ENCODE results near the gene FN3K.

Gene FN3K

DNA sequence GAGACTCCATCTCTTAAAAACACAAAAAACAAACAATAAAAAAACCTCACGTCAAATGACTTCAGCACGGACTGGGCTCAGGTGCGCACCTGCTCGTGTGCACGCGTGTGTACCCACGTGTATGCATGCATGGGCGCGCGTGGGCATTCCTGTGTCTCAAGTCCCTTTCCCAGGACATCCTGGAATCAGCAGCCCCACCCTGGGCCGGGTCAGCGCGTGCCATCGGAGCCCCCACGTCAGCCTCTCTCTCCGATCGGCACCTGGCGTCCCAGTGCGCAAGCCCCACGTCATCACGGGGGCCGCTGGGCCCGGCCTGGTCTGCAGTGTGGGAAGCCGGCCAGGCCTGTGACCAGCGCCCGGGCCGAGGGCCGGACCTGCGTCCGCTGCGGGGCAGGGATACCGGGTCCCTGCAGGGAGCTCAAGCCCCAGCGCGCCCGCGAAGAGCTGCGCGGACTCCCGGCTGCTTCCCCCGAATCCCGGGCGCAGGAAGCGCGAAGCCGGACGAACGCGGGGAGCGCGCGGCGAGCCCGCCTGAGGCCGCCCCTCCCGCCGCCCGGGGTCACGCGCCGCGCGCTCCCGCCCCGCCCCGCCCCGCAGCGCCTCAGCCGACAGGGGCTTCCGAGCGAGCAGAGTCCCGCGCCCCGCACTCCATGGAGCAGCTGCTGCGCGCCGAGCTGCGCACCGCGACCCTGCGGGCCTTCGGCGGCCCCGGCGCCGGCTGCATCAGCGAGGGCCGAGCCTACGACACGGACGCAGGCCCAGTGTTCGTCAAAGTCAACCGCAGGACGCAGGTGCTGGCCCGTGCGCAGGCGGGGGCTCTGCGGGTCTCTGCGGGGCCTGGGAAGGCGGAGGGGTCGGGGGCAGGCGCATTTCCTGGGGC lies at the start of gene FN3K:
TSS of gene FN3K (plus strand) at position 629 of the 880 bp plus-strand sequence. CDS start at position 651, 22 bp downstream.
- peak in 1 of 2 experiments; percentile 45 for DNase-seq

- no peak for DNase-seq
Measured at GRCh38 chr17:82686366-82687324, 48.8 kb upstream of the FN3K start.

GRCh38 chr17:82687375-82687861 lies 48.0 kb upstream of the FN3K start:
- DNase-seq = no peak

- no peak for DNase-seq
Measured at GRCh38 chr17:82687871-82688270, 47.5 kb upstream of the FN3K start.

DNA sequence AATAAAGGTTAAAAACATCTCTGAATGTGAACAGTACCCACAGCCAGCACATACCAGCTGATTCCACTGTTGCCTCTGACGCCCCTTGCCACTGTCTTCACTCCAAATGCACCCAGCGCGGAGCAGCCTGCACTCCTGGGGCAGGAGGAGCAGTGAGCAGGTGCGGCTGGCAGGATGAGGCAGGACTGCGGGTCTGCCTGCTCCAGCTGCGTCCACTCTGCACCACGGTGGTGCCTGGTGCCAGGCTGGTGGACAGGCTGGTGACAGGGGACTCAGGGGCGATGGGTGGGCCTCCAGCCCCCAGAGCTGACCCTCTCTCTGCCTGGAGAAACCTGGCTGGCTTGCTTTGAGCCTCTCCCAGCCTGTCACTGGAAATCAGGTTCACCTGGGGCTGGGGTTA lies 46.3 kb upstream of the FN3K start:
- no peak for DNase-seq

GRCh38 chr17:82690786-82691489 lies 44.5 kb upstream of the FN3K start:
- DNase-seq = no peak

DNA sequence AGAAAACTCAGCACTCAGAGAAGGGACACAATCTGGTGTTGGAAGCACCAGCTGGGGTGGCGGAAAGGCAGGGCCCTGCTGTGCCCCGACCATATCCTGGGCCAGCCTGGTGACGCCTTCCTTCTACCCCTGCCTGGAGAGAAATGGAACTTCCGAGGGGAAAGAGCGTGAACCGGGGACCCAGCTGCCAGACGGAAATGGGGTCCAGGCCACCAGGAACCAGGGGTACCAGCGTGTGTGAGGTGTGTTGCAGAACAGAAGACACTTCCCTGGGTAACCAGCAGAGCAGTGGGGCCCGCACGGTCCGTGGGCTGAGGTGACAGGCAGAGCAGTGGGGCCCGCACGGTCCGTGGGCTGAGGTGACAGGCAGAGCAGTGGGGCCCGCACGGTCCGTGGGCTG lies 43.7 kb upstream of the FN3K start:
- DNase-seq = no peak

- DNase-seq = no peak
Measured at GRCh38 chr17:82692268-82692667, 43.1 kb upstream of the FN3K start.

DNA sequence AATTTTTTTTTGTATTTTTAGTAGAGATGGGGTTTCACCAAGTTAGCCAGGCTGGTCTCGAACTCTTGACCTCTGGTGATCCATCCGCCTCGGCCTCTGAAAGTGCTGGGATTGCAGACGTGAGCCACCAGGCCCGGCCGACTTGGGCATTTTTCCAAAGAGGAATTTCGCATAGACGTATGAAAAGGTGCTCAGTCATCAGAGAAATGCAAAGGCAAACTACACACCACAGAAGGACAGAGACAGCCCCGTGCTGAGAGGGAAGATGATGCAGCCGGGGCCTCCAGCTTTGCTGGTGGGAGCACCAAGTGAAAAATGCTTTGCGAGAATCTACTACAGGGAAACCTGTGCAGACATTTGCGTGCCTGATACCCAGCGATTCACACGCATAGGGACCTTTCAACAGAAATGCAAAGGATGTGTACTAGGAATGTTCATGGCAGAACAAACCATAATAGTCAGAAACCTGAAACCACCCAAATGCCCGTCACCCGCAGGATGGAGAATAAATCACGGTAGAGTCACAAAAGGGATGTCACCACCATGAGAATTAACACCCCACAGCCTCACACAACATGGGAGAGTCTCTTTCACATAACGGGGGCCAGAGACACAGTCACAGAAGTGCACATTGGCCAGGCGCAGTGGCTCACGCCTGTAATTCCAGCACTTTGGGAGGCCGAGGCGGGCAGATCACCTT lies 42.1 kb upstream of the FN3K start:
- DNase-seq = no peak

DNA sequence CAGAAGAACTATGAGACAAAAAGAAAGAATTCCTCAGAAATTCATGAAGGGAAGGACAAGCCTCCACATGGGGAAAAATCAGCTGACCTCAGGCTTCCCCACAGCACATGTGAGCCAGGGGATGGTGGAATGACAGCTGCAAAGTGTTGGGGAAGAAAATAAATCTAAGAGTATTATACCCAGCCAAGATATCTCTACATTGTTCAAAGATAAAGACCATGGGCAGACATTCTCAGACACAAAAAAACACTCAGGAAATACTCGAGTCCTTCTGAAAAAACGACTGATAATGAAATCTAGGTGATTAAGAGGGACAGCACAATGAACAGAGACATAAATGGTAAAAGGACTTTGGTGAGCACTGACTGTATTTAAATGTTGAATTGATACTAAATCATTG lies 40.8 kb upstream of the FN3K start:
- no peak for DNase-seq

GRCh38 chr17:82696259-82696658 lies 39.2 kb upstream of the FN3K start:
- DNase-seq = no peak

DNA sequence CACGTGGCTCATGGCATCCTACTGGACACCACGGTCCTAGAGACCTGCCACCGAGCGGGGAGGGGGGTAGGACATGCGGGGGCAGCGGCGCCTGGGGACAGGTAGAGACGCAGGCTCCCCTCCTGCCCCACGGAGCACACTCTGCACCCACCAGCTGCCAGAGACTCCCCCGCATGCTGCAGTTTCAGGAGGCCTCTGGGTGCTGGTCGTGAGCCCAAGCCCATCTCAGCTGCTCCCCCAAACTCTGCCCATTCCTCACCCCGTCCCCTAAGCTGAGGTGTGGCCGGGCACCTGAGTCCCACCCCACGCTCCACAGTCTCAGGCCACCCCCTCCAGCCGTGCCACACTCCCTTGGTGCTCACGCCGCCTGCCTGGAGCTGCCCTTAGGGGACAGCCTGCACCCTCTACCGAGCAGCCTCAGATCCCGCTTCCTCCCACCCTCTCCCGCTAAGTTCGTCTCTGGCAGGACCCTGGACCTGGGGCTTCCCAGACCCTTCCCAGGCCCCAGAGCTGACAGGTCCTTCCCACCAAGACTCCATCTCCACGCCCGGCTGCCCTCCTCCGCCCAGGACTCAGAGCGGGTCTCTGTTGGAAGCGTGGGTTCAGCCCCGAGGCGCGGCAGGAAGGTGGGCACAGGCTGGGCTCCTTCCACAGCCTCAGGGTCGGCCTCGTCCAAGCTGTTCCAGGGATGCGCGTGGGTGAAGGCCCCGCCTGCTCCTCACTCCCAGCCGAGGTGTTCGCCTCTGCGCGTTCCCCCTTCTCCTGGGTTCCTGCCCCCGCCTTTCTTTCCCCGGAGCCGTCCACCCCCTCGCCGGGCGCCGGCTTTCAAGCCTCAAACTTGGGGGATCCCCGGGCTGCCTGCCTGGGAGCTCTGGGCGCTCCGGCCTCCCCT lies 38.3 kb upstream of the FN3K start:
- DNase-seq = peak; percentile 4 to 14

GRCh38 chr17:82697808-82698064 lies 37.7 kb upstream of the FN3K start:
- no peak for DNase-seq

DNA sequence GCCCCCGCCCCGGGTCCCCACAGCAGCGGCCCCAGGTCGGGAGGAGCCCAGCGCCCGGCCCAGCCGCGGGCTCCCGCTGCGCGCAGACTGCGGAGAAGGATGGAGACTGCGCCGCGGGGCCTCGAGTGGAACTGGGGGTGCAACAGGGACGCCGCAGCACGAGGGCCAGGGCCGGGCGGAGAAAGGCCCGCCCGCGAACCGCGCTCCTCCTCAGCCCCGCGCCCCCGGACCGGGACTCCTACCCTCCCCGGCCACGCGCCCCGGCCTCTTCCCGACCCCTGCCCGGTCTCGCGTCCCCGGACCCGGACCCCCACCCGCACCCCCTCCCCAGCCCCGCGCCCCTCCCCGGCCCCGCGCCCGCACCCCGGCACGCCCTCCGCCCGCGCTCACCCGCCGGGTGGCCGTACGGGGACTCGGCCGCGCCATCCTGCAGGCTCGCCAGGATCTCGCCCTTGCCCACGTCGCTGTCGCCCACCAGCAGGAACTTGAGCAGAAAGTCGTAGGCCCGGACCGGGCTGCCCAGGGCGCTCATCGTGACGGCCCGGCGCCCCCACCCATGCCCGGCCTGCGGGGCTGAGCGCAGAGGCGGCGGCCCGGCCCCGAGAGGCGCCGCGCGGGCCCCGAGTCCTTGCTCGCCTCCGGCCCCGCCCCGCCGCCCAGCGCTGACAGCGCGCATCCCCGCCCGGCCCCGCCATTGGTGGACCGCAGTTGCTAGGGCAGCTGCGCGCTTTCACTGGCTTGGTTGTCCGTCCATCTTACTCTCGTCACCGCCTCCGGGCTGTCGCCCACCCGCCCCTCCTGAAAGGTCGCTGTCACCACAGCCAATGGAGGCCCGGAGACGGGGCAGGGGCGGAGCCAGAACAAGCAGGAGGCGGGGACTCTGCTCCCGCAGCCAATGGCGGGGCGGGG lies 37.1 kb upstream of the FN3K start, which contains the start of gene RAB40B:
TSS of gene RAB40B (minus strand) at position 634 of the 909 bp plus-strand sequence. CDS start at position 532, 102 bp downstream.
- peak; percentile 96 to 99 for DNase-seq

DNA sequence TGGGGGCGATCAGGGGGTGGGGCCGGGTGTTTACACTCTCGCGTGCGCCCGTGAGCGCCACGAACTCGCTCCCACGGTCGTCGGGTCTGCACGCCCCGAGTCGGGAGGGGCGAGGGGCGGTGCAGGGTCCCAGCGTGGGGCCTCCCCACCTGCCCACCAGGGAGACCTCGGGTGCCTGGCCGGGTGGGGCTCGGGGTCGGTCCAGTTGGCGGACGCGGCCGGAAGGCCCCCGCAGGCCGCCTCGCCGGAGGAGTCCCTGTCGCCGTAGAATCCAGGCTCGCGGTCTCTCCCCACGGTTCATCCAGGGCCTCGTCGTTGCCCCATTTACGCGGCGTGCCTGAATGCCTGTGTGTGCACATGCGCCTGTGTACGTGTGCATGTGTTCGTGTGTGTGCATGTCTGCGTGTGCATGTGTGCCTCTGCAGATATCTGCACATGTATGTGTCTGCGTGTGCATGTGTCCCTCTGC lies 36.4 kb upstream of the FN3K start:
- DNase-seq = no peak

GRCh38 chr17:82699551-82699950 lies 35.9 kb upstream of the FN3K start:
- no peak for DNase-seq

- DNase-seq = no peak
Measured at GRCh38 chr17:82702231-82702927, 33.0 kb upstream of the FN3K start.

DNA sequence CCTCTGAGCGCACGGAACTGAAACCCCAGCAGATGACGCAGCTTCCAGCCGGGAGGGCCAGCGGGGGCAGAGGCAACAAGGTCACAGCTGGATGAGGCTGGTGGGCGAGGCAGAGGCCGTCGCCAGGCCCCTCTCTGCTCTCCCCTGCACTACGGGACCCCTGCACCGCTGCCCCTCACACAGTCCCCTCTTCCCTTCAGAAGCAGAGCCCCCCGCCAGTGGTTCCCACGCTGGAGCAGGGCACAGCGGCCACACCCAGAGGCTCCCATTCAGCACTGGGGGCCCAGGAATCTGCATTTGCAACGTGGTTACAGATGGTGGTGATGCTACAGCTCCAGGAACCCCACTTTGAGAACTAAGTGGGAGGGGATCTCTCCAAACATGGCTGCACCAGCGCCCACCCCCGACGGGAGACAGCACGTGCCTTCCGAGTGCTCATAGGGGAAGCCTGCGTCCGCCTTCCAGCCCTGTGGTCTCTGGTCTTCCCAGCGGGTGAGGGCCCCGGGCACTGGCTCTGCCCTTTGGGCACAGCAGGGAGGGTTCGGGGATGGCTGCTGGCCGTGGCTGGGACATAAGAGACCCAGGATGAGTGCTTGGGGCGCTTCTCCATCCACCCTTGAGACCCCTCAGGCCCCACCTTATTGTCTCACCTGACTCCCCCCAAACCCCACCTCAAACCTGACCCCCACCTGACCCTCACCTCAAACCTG lies 32.2 kb upstream of the FN3K start:
- no peak for DNase-seq

All from stimulated activated CD4-positive, alpha-beta T cell treated with anti-CD3 and anti-CD28 coated beads, Interleukin-4, amount 100 ng/mL, for 4 hours (primary cell).